ENCODE results near the gene RAD51B. TPM values are rescaled to one million over a fixed set of nuclear protein-coding genes. Genes with fewer than 3 reads are reported as not detected.
"Not testable (repeated sequence)": the region's sequence is repeated elsewhere in the genome, so short reads cannot be mapped to it uniquely, and the experiment has no call there.

RAD51B gene
- total RNA-seq, 1 experiment from 2014 or later: 23.3 TPM

DNA sequence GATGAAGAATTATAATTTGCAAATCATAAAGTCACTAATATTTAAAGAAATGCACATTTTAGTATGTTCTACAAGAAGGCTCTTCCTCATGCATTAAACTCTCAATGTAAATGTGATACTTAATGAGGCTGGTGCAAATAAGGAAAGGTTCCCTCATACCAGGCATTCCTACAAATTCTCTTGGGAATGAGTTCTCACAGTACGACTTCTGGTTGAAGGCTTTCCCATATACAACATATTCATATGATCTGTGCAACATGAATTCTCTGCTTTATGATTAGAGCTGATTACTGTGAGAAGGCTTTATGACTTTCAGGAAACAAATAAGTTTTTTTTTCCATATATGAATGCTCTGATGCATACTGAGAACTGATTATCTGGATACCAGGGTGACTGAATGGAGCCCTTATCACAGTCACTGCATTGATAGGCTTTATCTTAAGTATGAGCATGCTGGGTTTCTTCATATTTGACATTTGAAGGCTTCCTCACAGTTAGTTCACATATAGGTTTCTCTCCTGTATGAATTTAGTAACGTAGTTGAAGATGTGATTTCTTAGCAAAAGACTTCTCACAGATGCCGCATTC lies 293.9 kb downstream of the RAD51B start:
- Histone ChIP-seq H3K9me3 (ENCODE audit: low read depth, low read length, poor library complexity, severe bottlenecking) (no peaks in the 10 kb centered on the region), H3K36me3 (ENCODE audit: insufficient read depth, low read length, poor library complexity, severe bottlenecking) (no peaks in the 10 kb centered on the region), H3K4me1 (ENCODE audit: insufficient read depth, low read length, poor library complexity, severe bottlenecking) (peaks cover 51% of the 10 kb centered on the region), H3K27ac (ENCODE audit: low read depth, low read length, poor library complexity, severe bottlenecking) (peak overlapping the region; percentile 24), H3K27me3 (replicated peaks; ENCODE audit: insufficient read depth, low read depth, low read length, poor library complexity) (no peaks in the 10 kb centered on the region), H3K4me3 (ENCODE audit: low read depth, low read length, poor library complexity, severe bottlenecking) (no peak overlapping the region)
- no TSS peak for BruUV-seq (replicated peaks)
- ChIA-PET CTCF (no interaction called here), POLR2A (ENCODE audit: low non-redundant PET) (no interaction called here)
- TF ChIP-seq, protein P1, sequence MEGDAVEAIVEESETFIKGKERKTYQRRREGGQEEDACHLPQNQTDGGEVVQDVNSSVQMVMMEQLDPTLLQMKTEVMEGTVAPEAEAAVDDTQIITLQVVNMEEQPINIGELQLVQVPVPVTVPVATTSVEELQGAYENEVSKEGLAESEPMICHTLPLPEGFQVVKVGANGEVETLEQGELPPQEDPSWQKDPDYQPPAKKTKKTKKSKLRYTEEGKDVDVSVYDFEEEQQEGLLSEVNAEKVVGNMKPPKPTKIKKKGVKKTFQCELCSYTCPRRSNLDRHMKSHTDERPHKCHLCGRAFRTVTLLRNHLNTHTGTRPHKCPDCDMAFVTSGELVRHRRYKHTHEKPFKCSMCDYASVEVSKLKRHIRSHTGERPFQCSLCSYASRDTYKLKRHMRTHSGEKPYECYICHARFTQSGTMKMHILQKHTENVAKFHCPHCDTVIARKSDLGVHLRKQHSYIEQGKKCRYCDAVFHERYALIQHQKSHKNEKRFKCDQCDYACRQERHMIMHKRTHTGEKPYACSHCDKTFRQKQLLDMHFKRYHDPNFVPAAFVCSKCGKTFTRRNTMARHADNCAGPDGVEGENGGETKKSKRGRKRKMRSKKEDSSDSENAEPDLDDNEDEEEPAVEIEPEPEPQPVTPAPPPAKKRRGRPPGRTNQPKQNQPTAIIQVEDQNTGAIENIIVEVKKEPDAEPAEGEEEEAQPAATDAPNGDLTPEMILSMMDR (conservative IDR thresholded peaks at IDR 0.05; ENCODE audit: low read depth, low read length): no peak
- no peak for TF ChIP-seq EZH2 (IDR thresholded peaks at IDR 0.05; ENCODE audit: borderline replicate concordance, low read depth, low read length, poor library complexity, severe bottlenecking)
- intact Hi-C loops (cut with micrococcal nuclease; ENCODE audit: unreplicated experiment): loop anchor here (2.0 kb wide), 1 partner anchor 39 kb away; no protein-coding TSS in a partner anchor
- DNase-seq (ENCODE audit: low spot score): peak; percentile 71

DNA sequence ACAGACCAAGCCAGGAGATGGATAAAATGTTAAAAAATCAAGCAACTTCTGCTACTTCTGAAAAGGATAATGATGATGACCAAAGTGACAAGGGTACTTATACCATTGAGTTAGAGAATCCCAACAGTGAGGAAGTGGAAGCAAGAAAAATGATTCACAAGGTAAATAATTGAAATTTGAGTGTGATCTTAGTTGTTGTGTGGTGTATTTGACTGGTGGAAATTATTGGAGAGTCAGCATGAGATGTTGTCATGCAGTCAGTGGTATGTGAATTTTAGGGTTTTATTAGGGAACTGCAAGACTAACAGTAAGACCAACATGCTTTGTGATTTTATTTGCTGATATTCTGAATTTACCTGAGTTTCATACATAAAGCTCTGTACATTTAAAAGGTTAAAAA lies 296.4 kb downstream of the RAD51B start:
- H3K27me3 ChIP-seq (replicated peaks; ENCODE audit: insufficient read depth, low read depth, low read length, poor library complexity); H3K4me3 ChIP-seq (ENCODE audit: low read depth, low read length, poor library complexity, severe bottlenecking); H3K9me3 ChIP-seq (ENCODE audit: low read depth, low read length, poor library complexity, severe bottlenecking); intact Hi-C loops (cut with micrococcal nuclease; ENCODE audit: unreplicated experiment); BruUV-seq (replicated peaks); CTCF ChIA-PET; DNase-seq (ENCODE audit: low spot score); POLR2A ChIA-PET (ENCODE audit: low non-redundant PET); H3K36me3 ChIP-seq (ENCODE audit: insufficient read depth, low read length, poor library complexity, severe bottlenecking); H3K27ac ChIP-seq (ENCODE audit: low read depth, low read length, poor library complexity, severe bottlenecking): not testable (repeated sequence)
- H3K4me1 ChIP-seq (ENCODE audit: insufficient read depth, low read length, poor library complexity, severe bottlenecking): peaks cover 29% of the 10 kb centered on the region

DNA sequence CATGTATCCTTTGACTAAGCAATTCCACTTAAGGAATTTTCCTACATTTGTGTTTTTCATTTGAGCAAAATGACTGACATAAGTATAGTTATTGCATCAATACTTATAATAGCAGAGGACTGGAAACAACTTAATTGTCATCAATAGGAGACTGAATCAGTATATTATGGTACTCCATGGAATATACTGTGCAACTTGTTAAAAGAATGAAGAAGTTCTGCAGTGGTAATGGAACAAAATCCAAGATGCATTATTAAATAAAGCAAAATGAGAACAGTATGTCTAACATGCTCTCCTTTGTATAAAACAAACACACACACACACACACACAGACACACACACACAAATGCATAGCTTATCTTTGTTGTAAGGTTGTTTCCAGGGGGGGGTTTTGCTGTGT lies 303.1 kb downstream of the RAD51B start:
- Histone ChIP-seq H3K36me3 (ENCODE audit: insufficient read depth, low read length, poor library complexity, severe bottlenecking) (no peaks in the 10 kb centered on the region), H3K27ac (ENCODE audit: low read depth, low read length, poor library complexity, severe bottlenecking) (no peak overlapping the region), H3K4me3 (ENCODE audit: low read depth, low read length, poor library complexity, severe bottlenecking) (no peak overlapping the region), H3K27me3 (replicated peaks; ENCODE audit: insufficient read depth, low read depth, low read length, poor library complexity) (no peaks in the 10 kb centered on the region), H3K4me1 (ENCODE audit: insufficient read depth, low read length, poor library complexity, severe bottlenecking) (no peaks in the 10 kb centered on the region), H3K9me3 (ENCODE audit: low read depth, low read length, poor library complexity, severe bottlenecking) (no peaks in the 10 kb centered on the region)
- BruUV-seq (replicated peaks): no TSS peak
- POLR2A ChIA-PET (ENCODE audit: low non-redundant PET): no interaction called here
- TF ChIP-seq, protein P1 (conservative IDR thresholded peaks at IDR 0.05; ENCODE audit: low read depth, low read length): no peak
- TF ChIP-seq EZH2 (IDR thresholded peaks at IDR 0.05; ENCODE audit: borderline replicate concordance, low read depth, low read length, poor library complexity, severe bottlenecking): no peak
- CTCF ChIA-PET: no interaction called here
- no peak for DNase-seq (ENCODE audit: low spot score)
- intact Hi-C loops (cut with micrococcal nuclease; ENCODE audit: unreplicated experiment): no loop called here

DNA sequence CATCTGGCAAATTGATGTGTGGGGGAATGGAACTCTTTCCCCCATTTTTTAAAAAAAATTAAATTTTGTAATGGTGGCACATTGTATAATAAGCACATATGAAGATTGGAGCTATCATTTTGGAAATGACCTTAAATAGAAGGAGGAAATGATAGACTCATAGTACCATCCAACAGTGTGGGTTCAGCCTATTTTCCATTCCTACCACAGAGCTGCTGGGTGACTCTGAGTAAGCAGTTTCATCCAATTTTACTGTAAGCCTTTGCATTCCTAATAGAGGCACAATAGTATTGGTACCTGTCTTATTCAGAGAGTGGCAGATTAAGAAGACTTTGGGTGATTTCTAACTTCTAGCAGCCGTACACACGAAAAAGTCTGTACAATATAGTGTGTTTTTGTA lies 304.5 kb downstream of the RAD51B start:
- Histone ChIP-seq H3K27me3 (replicated peaks; ENCODE audit: insufficient read depth, low read depth, low read length, poor library complexity) (no peaks in the 10 kb centered on the region), H3K4me3 (ENCODE audit: low read depth, low read length, poor library complexity, severe bottlenecking) (no peak overlapping the region), H3K36me3 (ENCODE audit: insufficient read depth, low read length, poor library complexity, severe bottlenecking) (no peaks in the 10 kb centered on the region), H3K4me1 (ENCODE audit: insufficient read depth, low read length, poor library complexity, severe bottlenecking) (no peaks in the 10 kb centered on the region), H3K9me3 (ENCODE audit: low read depth, low read length, poor library complexity, severe bottlenecking) (no peaks in the 10 kb centered on the region), H3K27ac (ENCODE audit: low read depth, low read length, poor library complexity, severe bottlenecking) (no peak overlapping the region)
- ChIA-PET POLR2A (ENCODE audit: low non-redundant PET) (no interaction called here), CTCF (no interaction called here)
- intact Hi-C loops (cut with micrococcal nuclease; ENCODE audit: unreplicated experiment): no loop called here
- no peak for DNase-seq (ENCODE audit: low spot score)
- BruUV-seq (replicated peaks): no TSS peak
- TF ChIP-seq, protein P1 (conservative IDR thresholded peaks at IDR 0.05; ENCODE audit: low read depth, low read length): no peak

Measured in A673 (cell line).